PC-9 (cell line): ENCODE data around the gene PLCG2.

ENCODE experiments used
- EZH2 ChIP-seq: fragments of 200-600 bp; sonication (generic); IDR thresholded peaks from 2 replicates; pipeline ENCODE4 v1.8.0; 2017; ENCODE audit warnings: antibody characterized with exemption, low read depth
- TF ChIP-seq, protein P1 (sequence below): fragments of 200-600 bp; sonication (generic); conservative IDR thresholded peaks from 2 replicates; pipeline ENCODE4 v1.6.1; 2017; ENCODE audit warnings: mixed run types, antibody characterized with exemption, mild to moderate bottlenecking, moderate library complexity

- TF ChIP-seq, protein P1, sequence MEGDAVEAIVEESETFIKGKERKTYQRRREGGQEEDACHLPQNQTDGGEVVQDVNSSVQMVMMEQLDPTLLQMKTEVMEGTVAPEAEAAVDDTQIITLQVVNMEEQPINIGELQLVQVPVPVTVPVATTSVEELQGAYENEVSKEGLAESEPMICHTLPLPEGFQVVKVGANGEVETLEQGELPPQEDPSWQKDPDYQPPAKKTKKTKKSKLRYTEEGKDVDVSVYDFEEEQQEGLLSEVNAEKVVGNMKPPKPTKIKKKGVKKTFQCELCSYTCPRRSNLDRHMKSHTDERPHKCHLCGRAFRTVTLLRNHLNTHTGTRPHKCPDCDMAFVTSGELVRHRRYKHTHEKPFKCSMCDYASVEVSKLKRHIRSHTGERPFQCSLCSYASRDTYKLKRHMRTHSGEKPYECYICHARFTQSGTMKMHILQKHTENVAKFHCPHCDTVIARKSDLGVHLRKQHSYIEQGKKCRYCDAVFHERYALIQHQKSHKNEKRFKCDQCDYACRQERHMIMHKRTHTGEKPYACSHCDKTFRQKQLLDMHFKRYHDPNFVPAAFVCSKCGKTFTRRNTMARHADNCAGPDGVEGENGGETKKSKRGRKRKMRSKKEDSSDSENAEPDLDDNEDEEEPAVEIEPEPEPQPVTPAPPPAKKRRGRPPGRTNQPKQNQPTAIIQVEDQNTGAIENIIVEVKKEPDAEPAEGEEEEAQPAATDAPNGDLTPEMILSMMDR: no peak
- no peak for TF ChIP-seq EZH2
Observed at GRCh38 chr16:81932668-81933067, 153.6 kb downstream of the PLCG2 start.
